ENCODE results near the gene UCK2.
"Not testable (repeated sequence)": the region's sequence is repeated elsewhere in the genome, so short reads cannot be mapped to it uniquely, and the experiment has no call there.

The UCK2 gene

GRCh38 chr1:165827268-165828102, at the start of gene UCK2:
Gene UCK2 (plus strand): TSS chr1:165827614. CDS start chr1:165827834, 220 bp downstream.
- peak; percentile 70 for DNase-seq

GRCh38 chr1:165778197-165778596, 49.2 kb upstream of the UCK2 start:
- not testable (repeated sequence) for DNase-seq

GRCh38 chr1:165783519-165783918, 43.9 kb upstream of the UCK2 start:
- not testable (repeated sequence) for DNase-seq

GRCh38 chr1:165787741-165788140, 39.7 kb upstream of the UCK2 start:
- DNase-seq: no peak

GRCh38 chr1:165793951-165794350, 33.5 kb upstream of the UCK2 start:
- no peak for DNase-seq

- no peak for DNase-seq
Measured at GRCh38 chr1:165795894-165796293, 31.5 kb upstream of the UCK2 start.

GRCh38 chr1:165799387-165799786, 28.0 kb upstream of the UCK2 start:
- no peak for DNase-seq

- DNase-seq: not testable (repeated sequence)
Measured at GRCh38 chr1:165804513-165804912, 22.9 kb upstream of the UCK2 start.

- no peak for DNase-seq
Measured at GRCh38 chr1:165807613-165808012, 19.8 kb upstream of the UCK2 start.

GRCh38 chr1:165815725-165816124, 11.7 kb upstream of the UCK2 start:
- no peak for DNase-seq

- DNase-seq: no peak
Measured at GRCh38 chr1:165816157-165816556, 11.3 kb upstream of the UCK2 start.

GRCh38 chr1:165816826-165817497, 10.5 kb upstream of the UCK2 start:
- no peak for DNase-seq

GRCh38 chr1:165823552-165824268, 3.7 kb upstream of the UCK2 start:
- no peak for DNase-seq

GRCh38 chr1:165824269-165824643, 3.2 kb upstream of the UCK2 start:
- no peak for DNase-seq

- DNase-seq: no peak
Measured at GRCh38 chr1:165826565-165827267, 698 bp upstream of the UCK2 start.

- no peak for DNase-seq
Measured at GRCh38 chr1:165828103-165828668, 772 bp downstream of the UCK2 start.

- DNase-seq: peak; percentile 79
Measured at GRCh38 chr1:165828669-165829329, 1.4 kb downstream of the UCK2 start.

GRCh38 chr1:165829888-165830287, 2.5 kb downstream of the UCK2 start:
- DNase-seq: no peak

- DNase-seq: no peak
Measured at GRCh38 chr1:165831146-165831545, 3.7 kb downstream of the UCK2 start.

GRCh38 chr1:165832902-165833301, 5.5 kb downstream of the UCK2 start:
- DNase-seq: no peak

- no peak for DNase-seq
Measured at GRCh38 chr1:165833358-165833757, 5.9 kb downstream of the UCK2 start.

- no peak for DNase-seq
Measured at GRCh38 chr1:165834229-165834628, 6.8 kb downstream of the UCK2 start.
